Measurements from ENCODE around the gene POFUT2.
"Not testable (repeated sequence)": the region's sequence is repeated elsewhere in the genome, so short reads cannot be mapped to it uniquely, and the experiment has no call there.

- not testable (repeated sequence) for TF ChIP-seq POLR2AphosphoS5 (IDR thresholded peaks at IDR 0.05; ENCODE audit: low read depth, low read length); POLR2A (IDR thresholded peaks at IDR 0.05; ENCODE audit: low read depth, low read length); TAF1 (IDR thresholded peaks at IDR 0.05; ENCODE audit: borderline replicate concordance, low read depth, low read length)
Measured at GRCh38 chr21:45307597-45308158, 20.0 kb upstream of the POFUT2 start.
